ENCODE measurements around the gene COPZ1. TPM values are rescaled to one million over a fixed set of nuclear protein-coding genes. Genes with fewer than 3 reads are reported as not detected.

Gene COPZ1
- total RNA-seq, 3 donors from 2014 or later: 70.9 to 109 (median 90.1) TPM

DNA sequence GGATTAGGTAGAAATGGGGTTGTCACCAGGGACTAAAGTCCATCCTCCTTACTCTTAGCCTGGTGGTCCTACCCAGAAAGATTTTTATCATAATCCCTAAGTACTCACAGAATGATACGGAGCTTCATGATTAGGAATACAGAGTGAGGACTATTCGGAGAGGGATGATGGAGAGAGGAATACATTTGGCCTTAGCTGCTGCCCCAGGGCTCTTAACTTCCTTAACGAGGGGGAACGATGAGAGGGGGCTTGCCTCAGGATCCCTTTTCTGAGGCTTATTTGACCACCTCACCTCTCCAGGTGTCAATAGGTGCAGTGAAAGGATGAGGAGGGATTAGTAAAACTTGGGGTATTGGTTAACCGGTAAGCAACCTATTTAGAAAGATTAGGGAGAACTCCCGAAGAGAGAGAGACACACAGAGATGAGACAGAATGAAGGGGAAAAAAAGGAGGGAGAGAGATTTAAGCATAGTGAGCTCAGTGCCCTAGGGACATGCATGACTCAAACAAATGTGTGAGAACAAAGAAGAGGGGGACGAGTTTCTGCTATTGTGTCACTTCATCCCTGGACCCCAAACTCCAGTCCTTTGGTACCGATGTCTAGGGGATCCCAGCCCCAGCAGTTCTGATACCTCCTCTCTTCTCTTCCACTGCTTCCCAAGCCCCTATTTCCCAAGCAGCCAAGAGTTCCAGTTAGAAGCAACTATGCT, 25.3 kb upstream of the COPZ1 start:
- intact Hi-C loops (cut with DNase I; ENCODE audit: low total_unique reads): loop anchor here (5.0 kb wide), 1 partner anchor 402 kb away; no protein-coding TSS in a partner anchor

DNA sequence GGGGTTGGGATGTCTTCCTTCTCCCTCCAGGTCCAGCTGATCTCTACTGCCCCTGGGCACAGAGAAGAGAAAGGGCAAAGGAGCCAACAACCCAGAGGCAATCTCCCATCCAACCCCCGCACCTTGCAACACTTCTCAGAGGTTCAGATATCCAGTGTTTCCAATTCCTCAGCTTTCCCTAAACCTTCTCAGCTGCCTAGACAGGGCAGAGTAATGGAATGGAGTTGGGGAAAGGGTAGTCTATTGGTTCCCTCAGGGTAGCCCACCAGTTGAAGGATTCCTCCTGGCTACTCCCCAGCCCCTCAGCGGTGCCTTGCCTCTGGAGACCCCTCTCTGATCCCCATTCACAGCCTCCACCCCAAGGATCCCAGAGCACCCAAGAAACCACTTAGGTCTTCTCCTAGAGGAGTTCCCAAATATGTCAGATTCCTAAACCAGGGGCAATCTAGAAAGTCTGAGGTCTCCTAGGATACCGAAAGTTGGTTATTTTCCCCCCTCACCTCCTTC, 24.7 kb upstream of the COPZ1 start:
- intact Hi-C loops (cut with DNase I; ENCODE audit: low total_unique reads): loop anchor here (5.0 kb wide), 1 partner anchor 403 kb away; no protein-coding TSS in a partner anchor
- Histone ChIP-seq H3K9me3 (no peaks in the 10 kb centered on the region), H3K27me3 (no peaks in the 10 kb centered on the region), H3K36me3 (no peaks in the 10 kb centered on the region), H3K4me1 (peaks cover 0 to 3% of the 10 kb centered on the region in 2 donors), H3K27ac (no peak overlapping the region), H3K4me3 (peak overlapping the region; percentile 24 to 57 (median 38))
- TF ChIP-seq POLR2AphosphoS5 (IDR thresholded peaks at IDR 0.05) (no peak), POLR2A (IDR thresholded peaks at IDR 0.05) (no peak)
- TF ChIP-seq, protein P1, sequence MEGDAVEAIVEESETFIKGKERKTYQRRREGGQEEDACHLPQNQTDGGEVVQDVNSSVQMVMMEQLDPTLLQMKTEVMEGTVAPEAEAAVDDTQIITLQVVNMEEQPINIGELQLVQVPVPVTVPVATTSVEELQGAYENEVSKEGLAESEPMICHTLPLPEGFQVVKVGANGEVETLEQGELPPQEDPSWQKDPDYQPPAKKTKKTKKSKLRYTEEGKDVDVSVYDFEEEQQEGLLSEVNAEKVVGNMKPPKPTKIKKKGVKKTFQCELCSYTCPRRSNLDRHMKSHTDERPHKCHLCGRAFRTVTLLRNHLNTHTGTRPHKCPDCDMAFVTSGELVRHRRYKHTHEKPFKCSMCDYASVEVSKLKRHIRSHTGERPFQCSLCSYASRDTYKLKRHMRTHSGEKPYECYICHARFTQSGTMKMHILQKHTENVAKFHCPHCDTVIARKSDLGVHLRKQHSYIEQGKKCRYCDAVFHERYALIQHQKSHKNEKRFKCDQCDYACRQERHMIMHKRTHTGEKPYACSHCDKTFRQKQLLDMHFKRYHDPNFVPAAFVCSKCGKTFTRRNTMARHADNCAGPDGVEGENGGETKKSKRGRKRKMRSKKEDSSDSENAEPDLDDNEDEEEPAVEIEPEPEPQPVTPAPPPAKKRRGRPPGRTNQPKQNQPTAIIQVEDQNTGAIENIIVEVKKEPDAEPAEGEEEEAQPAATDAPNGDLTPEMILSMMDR (IDR thresholded peaks at IDR 0.05): no peak
- DNase-seq (ENCODE audit: low spot score in 2 of 2): no peak

More for the DNA sequence above, 25.3 kb upstream of the COPZ1 start:
- Histone ChIP-seq H3K9me3 (no peaks in the 10 kb centered on the region), H3K4me1 (peaks cover 0 to 3% of the 10 kb centered on the region in 2 donors), H3K4me3 (no peak overlapping the region), H3K36me3 (no peaks in the 10 kb centered on the region), H3K27ac (no peak overlapping the region), H3K27me3 (no peaks in the 10 kb centered on the region)
- TF ChIP-seq POLR2AphosphoS5 (IDR thresholded peaks at IDR 0.05): no peak
- TF ChIP-seq, protein P1 (IDR thresholded peaks at IDR 0.05): no peak
- no peak for TF ChIP-seq POLR2A (IDR thresholded peaks at IDR 0.05)
- no peak for DNase-seq (ENCODE audit: low spot score in 2 of 2)

DNA sequence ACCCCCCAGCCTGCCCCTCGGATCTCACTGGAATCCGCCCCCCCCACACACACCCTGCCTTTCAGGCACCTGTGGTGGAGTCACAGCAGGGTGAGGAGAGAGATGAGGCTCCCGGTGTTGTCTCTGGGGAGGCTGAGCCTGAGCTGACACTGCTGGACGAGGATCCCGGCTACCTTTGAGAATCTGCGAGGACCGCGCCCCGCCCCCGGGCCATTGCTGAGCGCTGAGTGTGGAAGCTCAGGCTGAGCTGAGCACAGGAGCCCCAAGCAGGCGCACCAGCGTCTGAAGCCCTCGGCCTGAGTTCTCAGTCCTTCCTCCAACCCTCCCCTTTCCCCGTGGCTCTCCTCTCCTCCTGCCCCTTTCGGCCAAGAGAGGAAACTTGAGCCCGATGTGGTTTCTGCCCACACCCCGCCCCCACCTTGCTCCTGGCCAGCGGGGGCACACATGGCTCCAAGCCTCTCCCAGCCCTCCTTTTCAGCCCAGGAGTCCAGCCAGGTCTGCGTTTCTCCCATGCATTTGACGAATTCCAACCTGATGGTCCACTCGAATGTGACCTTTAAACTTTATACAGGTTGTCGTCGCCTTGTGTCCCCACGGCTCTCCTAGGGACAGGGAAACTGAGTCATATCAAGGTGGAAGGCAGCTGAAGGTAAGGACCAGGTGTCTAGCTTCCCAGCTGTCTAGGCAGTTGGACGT, 24.1 kb upstream of the COPZ1 start, which contains the start of gene NFE2:
NFE2 (minus strand) TSS at position 284 of the 696 bp plus-strand sequence. CDS start 5,767 bp downstream, outside the sequence.
- TF ChIP-seq, protein P1 (IDR thresholded peaks at IDR 0.05): no peak
- no peak for TF ChIP-seq POLR2A (IDR thresholded peaks at IDR 0.05)
- no peak for TF ChIP-seq POLR2AphosphoS5 (IDR thresholded peaks at IDR 0.05)
- Histone ChIP-seq H3K27ac (no peak within 1 kb of the TSS), H3K27me3 (no peaks in the 10 kb centered on the region), H3K4me1 (peaks cover 0 to 3% of the 10 kb centered on the region in 2 donors), H3K9me3 (no peaks in the 10 kb centered on the region), H3K4me3 (peak within 1 kb of the TSS; percentile 24 to 57 (median 38)), H3K36me3 (no peaks in the 10 kb centered on the region)
- DNase-seq (ENCODE audit: low spot score in 2 of 2): peak in 1 of 2 donors; percentile 75
- intact Hi-C loops (cut with DNase I; ENCODE audit: low total_unique reads): loop anchor here (5.0 kb wide), 1 partner anchor 404 kb away; no protein-coding TSS in a partner anchor

DNA sequence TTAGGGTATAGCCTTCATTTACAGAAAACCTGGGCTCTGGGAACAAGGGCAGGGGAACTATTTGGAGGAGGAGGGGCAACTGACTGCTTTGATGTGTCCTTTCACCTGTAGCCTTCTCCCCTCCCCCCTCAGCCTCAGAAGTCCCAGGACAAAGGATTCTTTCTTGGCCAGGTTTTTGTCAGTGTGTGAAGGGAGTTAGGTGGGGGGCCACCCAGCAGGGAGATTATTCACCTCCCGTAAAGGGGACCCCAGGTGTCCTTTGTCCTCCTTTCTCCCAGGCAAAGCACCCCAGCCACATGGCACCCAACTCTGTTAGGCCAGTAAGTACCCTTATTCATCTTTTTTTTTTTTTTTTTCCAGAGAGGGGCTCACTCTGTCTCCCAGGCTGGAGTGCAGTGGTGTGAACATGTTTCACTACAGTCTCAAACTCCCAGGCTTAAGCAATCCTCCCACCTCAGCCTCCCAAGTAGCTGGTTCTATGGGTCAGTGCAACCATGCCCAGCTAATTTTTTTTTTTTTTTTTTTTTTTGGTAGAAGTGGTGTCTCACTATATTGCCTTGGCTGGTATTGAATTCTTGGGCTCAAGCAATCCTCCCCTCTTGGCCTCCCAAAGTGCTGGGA, 23.4 kb upstream of the COPZ1 start:
- Histone ChIP-seq H3K9me3 (no peaks in the 10 kb centered on the region), H3K4me3 (no peak overlapping the region), H3K4me1 (peaks cover 0 to 3% of the 10 kb centered on the region in 2 donors), H3K27me3 (no peaks in the 10 kb centered on the region), H3K27ac (no peak overlapping the region), H3K36me3 (no peaks in the 10 kb centered on the region)
- intact Hi-C loops (cut with DNase I; ENCODE audit: low total_unique reads): loop anchor here (5.0 kb wide), 1 partner anchor 404 kb away; no protein-coding TSS in a partner anchor
- DNase-seq (ENCODE audit: low spot score in 2 of 2): no peak
- TF ChIP-seq POLR2A (IDR thresholded peaks at IDR 0.05): no peak
- no peak for TF ChIP-seq POLR2AphosphoS5 (IDR thresholded peaks at IDR 0.05)
- TF ChIP-seq, protein P1 (IDR thresholded peaks at IDR 0.05): no peak

All from breast epithelium (tissue), 4 donors.